CD14-positive monocyte (primary cell): Measurements from ENCODE around the gene FERMT2. TPM values are rescaled to one million over a fixed set of nuclear protein-coding genes. Genes with fewer than 3 reads are reported as not detected.

Experiments used
- DNase-seq, 3 donors: peaks; one replicate each; pipeline ENCODE4 v3.0.0-alpha.2; 2011 to 2022
- H2AFZ ChIP-seq: 2 replicates; pipeline ENCODE4 v1.6.0; 2012; ENCODE audit warnings: mild to moderate bottlenecking, low read depth, low read length, inconsistent platforms; ENCODE audit not compliant: insufficient read depth, poor library complexity, severe bottlenecking
- H3K27ac ChIP-seq, 2 donors: 1 replicate in 1 of 2; 2 replicates in 1 of 2; pipeline ENCODE4 v1.5.1; 2012 to 2013; ENCODE audit warnings: low read length in 2 of 2, control low read depth in 1 of 2, inconsistent platforms in 1 of 2, low read depth in 1 of 2, mild to moderate bottlenecking in 1 of 2
- H3K27me3 ChIP-seq, 2 donors: one replicate each; pipeline versions ENCODE4 v1.6.0 to v1.6.1; 2011 to 2013; ENCODE audit warnings: low read length in 2 of 2; ENCODE audit not compliant: control insufficient read depth in 2 of 2, insufficient read depth in 2 of 2
- H3K36me3 ChIP-seq, 2 donors: replicated peaks in 1 of 2; 1 replicate in 1 of 2; 2 replicates in 1 of 2; pipeline versions ENCODE4 v1.5.1 to v1.6.1; 2012 to 2013; ENCODE audit warnings: low read length in 2 of 2, control low read depth in 1 of 2, inconsistent platforms in 1 of 2, mild to moderate bottlenecking in 1 of 2; ENCODE audit not compliant: insufficient read depth in 2 of 2, control insufficient read depth in 1 of 2
- H3K4me1 ChIP-seq, 2 donors: 1 replicate in 1 of 2; 2 replicates in 1 of 2; pipeline versions ENCODE4 v1.5.1 to v1.6.1; 2012 to 2013; ENCODE audit warnings: low read length in 2 of 2, control low read depth in 1 of 2, inconsistent platforms in 1 of 2, mild to moderate bottlenecking in 1 of 2, moderate library complexity in 1 of 2; ENCODE audit not compliant: insufficient read depth in 2 of 2, control insufficient read depth in 1 of 2
- H3K4me2 ChIP-seq: replicated peaks from 2 replicates; pipeline ENCODE3; 2012; ENCODE audit warnings: low read length, moderate library complexity, mild to moderate bottlenecking; ENCODE audit not compliant: poor library complexity, severe bottlenecking; ENCODE audit errors: extremely low read depth
- H3K4me3 ChIP-seq, 3 experiments: fragments of 200-600 bp in 1 of 3; sonication (generic) in 1 of 3; replicated peaks in 1 of 3; 1 replicate in 2 of 3; 2 replicates in 1 of 3; pipeline ENCODE4 v1.5.1; 2011 to 2013; ENCODE audit warnings: low read length in 3 of 3, mild to moderate bottlenecking in 3 of 3, control low read depth in 2 of 3, low read depth in 2 of 3, inconsistent platforms in 1 of 3, moderate library complexity in 1 of 3
- H3K79me2 ChIP-seq: 2 replicates; pipeline ENCODE4 v1.6.0; 2012; ENCODE audit warnings: mild to moderate bottlenecking, control low read depth, inconsistent platforms, low read length, moderate library complexity; ENCODE audit not compliant: insufficient read depth
- H3K9ac ChIP-seq: 2 replicates; pipeline ENCODE4 v1.6.0; 2017; ENCODE audit warnings: low read length, mild to moderate bottlenecking; ENCODE audit not compliant: insufficient read depth, poor library complexity, severe bottlenecking
- H3K9me3 ChIP-seq, 2 donors: replicated peaks in 1 of 2; 1 replicate in 1 of 2; 2 replicates in 1 of 2; pipeline versions ENCODE4 v1.5.1 to v1.6.1; 2012 to 2013; ENCODE audit warnings: low read length in 2 of 2, control low read depth in 1 of 2; ENCODE audit not compliant: control insufficient read depth in 1 of 2, insufficient read depth in 1 of 2
- H4K20me1 ChIP-seq: 2 replicates; pipeline ENCODE4 v1.6.0; 2012; ENCODE audit warnings: mild to moderate bottlenecking, low read length, control low read depth, moderate library complexity; ENCODE audit not compliant: insufficient read depth
- H3K27ac Mint-ChIP-seq, 7 donors: one replicate each; pipeline ENCODE4 v1.8.0; 2020; ENCODE audit warnings: mild to moderate bottlenecking in 7 of 7, mixed read lengths in 7 of 7, moderate library complexity in 6 of 7, inconsistent platforms in 2 of 7
- H3K27me3 Mint-ChIP-seq, 3 donors: one replicate each; pipeline ENCODE4 v1.8.0; 2021 to 2022; ENCODE audit warnings: low read depth in 3 of 3, mild to moderate bottlenecking in 3 of 3, mixed read lengths in 3 of 3, moderate library complexity in 3 of 3, inconsistent platforms in 1 of 3
- H3K36me3 Mint-ChIP-seq, 2 donors: one replicate each; pipeline ENCODE4 v1.8.0; 2020; ENCODE audit warnings: mixed read lengths in 2 of 2, inconsistent platforms in 1 of 2, mild to moderate bottlenecking in 1 of 2
- H3K4me1 Mint-ChIP-seq: one replicate; pipeline ENCODE4 v1.8.0; 2020; ENCODE audit warnings: mild to moderate bottlenecking, mixed read lengths
- H3K4me3 Mint-ChIP-seq, 2 donors: one replicate each; pipeline ENCODE4 v1.8.0; 2020; ENCODE audit warnings: mild to moderate bottlenecking in 2 of 2, mixed read lengths in 2 of 2, moderate library complexity in 1 of 2
- H3K9me3 Mint-ChIP-seq, 7 donors: one replicate each; pipeline ENCODE4 v1.8.0; 2020 to 2022; ENCODE audit warnings: mixed read lengths in 7 of 7, mild to moderate bottlenecking in 6 of 7, moderate library complexity in 6 of 7, inconsistent platforms in 2 of 7
- CTCF ChIP-seq: fragments of 200-600 bp; IDR thresholded peaks from one replicate; pipeline ENCODE4 v1.8.0; 2022; ENCODE audit warnings: antibody characterized with exemption, mild to moderate bottlenecking
- WGBS: methylation state at CpG from one replicate; pipeline ENCODE4 v1.1.5; 2013; ENCODE audit warnings: missing lambda C conversion rate; ENCODE audit not compliant: insufficient coverage; 5-methylcytosine and 5-hydroxymethylcytosine counted together
- intact Hi-C, 2 donors: fragments of 100-400 bp; cut with micrococcal nuclease; formaldehyde crosslinking; loops; one replicate each; pipeline versions ENCODE4 v1.15.0 to v1.15.1; 2023
- polyA plus RNA-seq, 3 donors: library from polyadenylated mRNA; depleted of rRNA in 1 of 3; unstranded in 2 of 3; stranded (reverse) in 1 of 3; fragments of 300-500 nt in 2 of 3; fragments of >200 nt in 1 of 3; fragmentation: Illumina TruSeq in 2 of 3; gene quantifications; 1 replicate in 2 of 3; 2 replicates in 1 of 3; pipeline ENCODE4 v1.2.3, GENCODE V29; 2012 to 2021

Gene FERMT2
- polyA plus RNA-seq, 3 donors: not detected

- no peak overlapping the region for H3K27ac Mint-ChIP-seq
- 100% methylated on average over 1 of the region's 2 CpGs for WGBS
- no peaks in the 10 kb centered on the region for H3K36me3 Mint-ChIP-seq
- DNase-seq: no peak
- no peak overlapping the region for H2AFZ ChIP-seq
- H3K4me3 ChIP-seq: no peak overlapping the region
- no peaks in the 10 kb centered on the region for H3K27me3 ChIP-seq
- peaks cover 7% of the 10 kb centered on the region for H3K4me1 Mint-ChIP-seq
- H3K27me3 Mint-ChIP-seq: peaks cover 0 to 2% (median 0%) of the 10 kb centered on the region in 3 donors
- no peaks in the 10 kb centered on the region for H3K36me3 ChIP-seq
- H3K9me3 ChIP-seq: no peaks in the 10 kb centered on the region
- no peaks in the 10 kb centered on the region for H3K9me3 Mint-ChIP-seq
- H3K4me1 ChIP-seq: peaks cover 8 to 11% of the 10 kb centered on the region in 2 donors
- no peak overlapping the region for H3K4me3 Mint-ChIP-seq
- intact Hi-C loops: loop anchor here in 1 of 2 donors (10.0 kb wide), 1 partner anchor 88 kb away; no protein-coding TSS in a partner anchor
- TF ChIP-seq CTCF: no peak
- H3K27ac ChIP-seq: no peak overlapping the region
- no peaks in the 10 kb centered on the region for H4K20me1 ChIP-seq
- no peaks in the 10 kb centered on the region for H3K79me2 ChIP-seq
- H3K4me2 ChIP-seq: no peak overlapping the region
- H3K9ac ChIP-seq: no peak overlapping the region
Observed at GRCh38 chr14:52876806-52877205, 74.0 kb downstream of the FERMT2 start.

- H3K36me3 ChIP-seq: no peaks in the 10 kb centered on the region
- peaks cover 8 to 11% of the 10 kb centered on the region in 2 donors for H3K4me1 ChIP-seq
- peaks cover 7% of the 10 kb centered on the region for H3K4me1 Mint-ChIP-seq
- H3K9me3 Mint-ChIP-seq: no peaks in the 10 kb centered on the region
- H3K4me3 Mint-ChIP-seq: no peak overlapping the region
- H2AFZ ChIP-seq: no peak overlapping the region
- peaks cover 0 to 6% (median 0%) of the 10 kb centered on the region in 3 donors for H3K27me3 Mint-ChIP-seq
- no peaks in the 10 kb centered on the region for H3K79me2 ChIP-seq
- no peak overlapping the region for H3K4me2 ChIP-seq
- no peaks in the 10 kb centered on the region for H3K9me3 ChIP-seq
- no peak overlapping the region for H3K27ac Mint-ChIP-seq
- H3K36me3 Mint-ChIP-seq: no peaks in the 10 kb centered on the region
- H3K9ac ChIP-seq: no peak overlapping the region
- H3K27ac ChIP-seq: no peak overlapping the region
- H4K20me1 ChIP-seq: no peaks in the 10 kb centered on the region
- H3K4me3 ChIP-seq: no peak overlapping the region
- no peaks in the 10 kb centered on the region for H3K27me3 ChIP-seq
- WGBS: no CpG with 5 or more reads among the region's 1 CpG
- TF ChIP-seq CTCF: no peak
- no peak for DNase-seq
- intact Hi-C loops: loop anchor here in 1 of 2 donors (10.0 kb wide), 1 partner anchor 88 kb away; no protein-coding TSS in a partner anchor
Observed at GRCh38 chr14:52876311-52876710, 74.5 kb downstream of the FERMT2 start.
